GM18511 (cell line): ENCODE measurements around the gene NPR1.
"Not testable (repeated sequence)": the region's sequence is repeated elsewhere in the genome, so short reads cannot be mapped to it uniquely, and the experiment has no call there.

Source experiments
- ATAC-seq: cut with Tn5 transposase; IDR thresholded peaks from one replicate; pipeline ENCODE4 v1.9.1; 2021; ENCODE audit warnings: mild to moderate bottlenecking, moderate library complexity; ENCODE audit not compliant: unreplicated experiment

The NPR1 gene

GRCh38 chr1:153678519-153679336 is at the start of gene NPR1:
NPR1 (plus strand) TSS chr1:153678688; CDS start chr1:153679109, 421 bp downstream.
- ATAC-seq: no peak

GRCh38 chr1:153629343-153629665 is 49.2 kb upstream of the NPR1 start:
- ATAC-seq: no peak

- ATAC-seq: no peak
Observed at GRCh38 chr1:153629971-153630370, 48.5 kb upstream of the NPR1 start.

GRCh38 chr1:153630384-153630783 is 48.1 kb upstream of the NPR1 start:
- ATAC-seq: no peak

GRCh38 chr1:153631047-153632022 is 47.2 kb upstream of the NPR1 start:
- no peak for ATAC-seq

GRCh38 chr1:153633161-153633753 is 45.2 kb upstream of the NPR1 start:
- no peak for ATAC-seq

- ATAC-seq: peak; percentile 93
Observed at GRCh38 chr1:153633754-153634665, 44.5 kb upstream of the NPR1 start, which contains the start of gene CHTOP. CHTOP (plus strand) TSS chr1:153634066; CDS start chr1:153636589, 2,523 bp downstream.

GRCh38 chr1:153635872-153636271 is 42.6 kb upstream of the NPR1 start:
- no peak for ATAC-seq

GRCh38 chr1:153636312-153636711 is 42.2 kb upstream of the NPR1 start:
- no peak for ATAC-seq

- no peak for ATAC-seq
Observed at GRCh38 chr1:153638261-153638660, 40.2 kb upstream of the NPR1 start.

- ATAC-seq: no peak
Observed at GRCh38 chr1:153639280-153639679, 39.2 kb upstream of the NPR1 start.

- ATAC-seq: not testable (repeated sequence)
Observed at GRCh38 chr1:153640213-153640612, 38.3 kb upstream of the NPR1 start.

GRCh38 chr1:153640861-153641260 is 37.6 kb upstream of the NPR1 start:
- no peak for ATAC-seq

GRCh38 chr1:153642161-153642560 is 36.3 kb upstream of the NPR1 start:
- no peak for ATAC-seq

GRCh38 chr1:153643100-153643499 is 35.4 kb upstream of the NPR1 start:
- no peak for ATAC-seq

- no peak for ATAC-seq
Observed at GRCh38 chr1:153643816-153644215, 34.7 kb upstream of the NPR1 start.

- ATAC-seq: no peak
Observed at GRCh38 chr1:153646672-153647345, 31.7 kb upstream of the NPR1 start.

GRCh38 chr1:153647346-153647714 is 31.2 kb upstream of the NPR1 start:
- no peak for ATAC-seq

- no peak for ATAC-seq
Observed at GRCh38 chr1:153648000-153648643, 30.4 kb upstream of the NPR1 start.
